GM06990 (cell line): ENCODE results near the gene PSAP.

ENCODE experiments used
- DNase-seq: peaks from one replicate; pipeline ENCODE4 v3.0.0-alpha.2; 2011; ENCODE audit not compliant: insufficient read length; ENCODE audit errors: extremely low read depth
- H3K27me3 ChIP-seq: replicated peaks from 2 replicates; pipeline ENCODE4 v1.6.0; 2011; ENCODE audit warnings: low read length; ENCODE audit not compliant: control insufficient read depth, insufficient read depth
- H3K36me3 ChIP-seq: 2 replicates; pipeline ENCODE4 v1.5.1; 2011; ENCODE audit warnings: low read length; ENCODE audit not compliant: control insufficient read depth, insufficient read depth
- H3K4me3 ChIP-seq: replicated peaks from 2 replicates; pipeline ENCODE4 v1.5.1; 2011; ENCODE audit warnings: low read depth, mild to moderate bottlenecking, control low read depth, low read length
- TF ChIP-seq, protein P1 (sequence below): IDR thresholded peaks from 2 replicates; pipeline ENCODE4 v1.5.1; 2011; ENCODE audit warnings: low read length, control low read depth, mild to moderate bottlenecking, inconsistent platforms; ENCODE audit not compliant: insufficient read depth, poor library complexity, severe bottlenecking

PSAP gene

DNA sequence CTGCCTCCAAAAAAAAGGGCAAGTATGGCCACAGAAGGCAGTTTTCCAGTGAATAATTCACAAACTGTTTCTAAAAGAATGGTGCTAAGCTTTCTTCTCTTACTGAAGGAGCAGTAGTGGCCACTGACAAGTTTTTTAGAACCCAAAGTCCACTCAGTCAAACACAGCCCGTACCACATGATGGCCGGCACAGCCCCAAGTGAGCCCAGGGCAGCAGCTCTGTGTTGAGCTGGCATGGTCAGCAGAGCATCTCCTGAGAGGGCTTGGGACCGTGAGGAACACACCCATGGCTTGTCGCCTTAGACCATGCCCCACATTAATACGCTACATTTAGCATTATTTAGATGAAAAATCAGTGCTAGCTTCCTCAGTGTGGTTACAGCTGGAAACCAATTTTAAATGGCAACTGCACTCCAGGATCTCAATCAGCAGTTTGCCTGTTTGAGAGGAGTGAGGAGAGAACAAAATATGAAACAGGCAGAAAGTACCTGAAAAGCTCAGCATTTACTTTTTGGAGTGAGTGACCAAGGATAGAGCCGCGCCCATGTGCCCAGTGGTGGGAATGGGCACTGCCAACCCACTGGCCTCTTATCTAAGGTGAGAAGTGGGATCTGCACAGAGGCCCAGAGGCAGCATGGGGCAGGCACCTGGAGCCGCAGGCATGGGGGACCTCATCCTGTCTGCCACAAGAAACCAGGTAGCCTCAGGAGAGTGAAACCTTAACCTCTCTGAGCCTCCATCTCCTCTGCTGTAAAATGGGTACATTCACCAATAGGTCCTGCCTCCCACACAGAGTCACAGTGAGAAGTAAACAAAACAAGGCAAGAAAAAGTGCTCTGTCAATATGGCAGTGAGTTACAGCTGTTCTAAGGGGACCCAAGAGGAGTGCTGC lies 17.4 kb downstream of the PSAP start:
- TF ChIP-seq, protein P1, sequence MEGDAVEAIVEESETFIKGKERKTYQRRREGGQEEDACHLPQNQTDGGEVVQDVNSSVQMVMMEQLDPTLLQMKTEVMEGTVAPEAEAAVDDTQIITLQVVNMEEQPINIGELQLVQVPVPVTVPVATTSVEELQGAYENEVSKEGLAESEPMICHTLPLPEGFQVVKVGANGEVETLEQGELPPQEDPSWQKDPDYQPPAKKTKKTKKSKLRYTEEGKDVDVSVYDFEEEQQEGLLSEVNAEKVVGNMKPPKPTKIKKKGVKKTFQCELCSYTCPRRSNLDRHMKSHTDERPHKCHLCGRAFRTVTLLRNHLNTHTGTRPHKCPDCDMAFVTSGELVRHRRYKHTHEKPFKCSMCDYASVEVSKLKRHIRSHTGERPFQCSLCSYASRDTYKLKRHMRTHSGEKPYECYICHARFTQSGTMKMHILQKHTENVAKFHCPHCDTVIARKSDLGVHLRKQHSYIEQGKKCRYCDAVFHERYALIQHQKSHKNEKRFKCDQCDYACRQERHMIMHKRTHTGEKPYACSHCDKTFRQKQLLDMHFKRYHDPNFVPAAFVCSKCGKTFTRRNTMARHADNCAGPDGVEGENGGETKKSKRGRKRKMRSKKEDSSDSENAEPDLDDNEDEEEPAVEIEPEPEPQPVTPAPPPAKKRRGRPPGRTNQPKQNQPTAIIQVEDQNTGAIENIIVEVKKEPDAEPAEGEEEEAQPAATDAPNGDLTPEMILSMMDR: no peak
- no peak overlapping the region for H3K4me3 ChIP-seq
- DNase-seq: no peak
- H3K27me3 ChIP-seq: no peaks in the 10 kb centered on the region
- H3K36me3 ChIP-seq: peaks cover 20% of the 10 kb centered on the region

DNA sequence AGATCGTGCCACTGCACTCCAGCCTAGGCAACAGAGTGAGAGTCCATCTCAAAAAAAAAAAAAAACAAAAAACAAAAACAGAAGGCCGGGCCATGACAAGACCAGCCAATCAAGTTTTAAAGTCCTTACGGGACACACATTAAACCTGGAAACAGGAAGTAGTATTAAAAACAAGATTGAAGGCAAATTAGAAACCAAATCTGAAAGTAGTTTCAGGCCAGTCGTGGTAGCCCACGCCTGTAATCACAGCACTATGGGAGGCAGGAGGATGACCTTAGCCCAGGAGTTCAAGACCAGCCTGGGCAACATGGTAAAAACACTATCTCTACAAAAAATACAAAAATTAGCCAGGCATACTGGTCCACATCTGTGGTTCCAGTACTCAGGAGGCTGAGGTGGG lies 18.1 kb downstream of the PSAP start:
- no peak overlapping the region for H3K4me3 ChIP-seq
- no peak for DNase-seq
- TF ChIP-seq, protein P1: no peak
- H3K27me3 ChIP-seq: no peaks in the 10 kb centered on the region
- peaks cover 23% of the 10 kb centered on the region for H3K36me3 ChIP-seq

DNA sequence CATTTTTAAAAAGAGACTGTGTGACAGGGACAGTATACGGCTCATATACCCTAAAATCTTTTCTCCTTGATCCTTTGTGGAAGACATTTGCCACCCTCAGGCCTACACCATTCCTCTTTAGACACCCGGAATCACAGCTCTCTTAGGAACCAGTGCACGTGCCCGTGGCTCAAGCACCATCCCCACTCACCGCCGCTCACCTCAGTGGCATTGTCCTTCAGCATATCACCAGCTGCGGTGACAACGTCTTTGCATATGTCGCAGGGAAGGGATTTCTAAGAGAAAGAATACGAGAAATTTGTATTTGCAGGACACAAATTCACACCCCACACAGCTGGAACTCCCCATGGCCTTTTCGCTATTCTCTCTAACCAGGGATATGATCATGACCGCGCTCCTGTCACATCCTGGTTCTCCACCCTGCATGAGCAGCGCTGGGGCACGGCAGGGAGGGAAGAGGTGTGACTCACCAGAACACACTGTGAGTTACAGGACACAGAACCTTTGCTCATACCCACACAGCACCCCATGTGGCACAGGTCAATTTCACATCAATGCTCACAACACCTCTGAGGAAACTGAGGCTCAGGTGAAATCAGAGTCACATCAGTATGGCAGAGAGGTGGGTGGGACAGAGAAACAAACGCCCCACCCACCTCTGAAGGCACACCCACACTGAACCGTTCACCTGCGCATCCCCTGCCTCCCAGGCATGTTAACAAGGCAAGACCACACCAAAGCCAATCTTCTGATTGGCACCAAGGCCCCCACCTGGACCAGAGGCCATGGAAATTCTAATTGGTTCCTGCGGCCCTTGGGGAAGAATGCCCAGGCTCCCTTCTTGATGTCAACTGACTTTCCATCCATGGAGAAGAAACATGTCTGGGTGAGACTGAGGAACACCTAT lies 19.2 kb downstream of the PSAP start:
- no peak for DNase-seq
- H3K36me3 ChIP-seq: peaks cover 26% of the 10 kb centered on the region
- TF ChIP-seq, protein P1: no peak
- H3K4me3 ChIP-seq: no peak overlapping the region
- H3K27me3 ChIP-seq: no peaks in the 10 kb centered on the region

DNA sequence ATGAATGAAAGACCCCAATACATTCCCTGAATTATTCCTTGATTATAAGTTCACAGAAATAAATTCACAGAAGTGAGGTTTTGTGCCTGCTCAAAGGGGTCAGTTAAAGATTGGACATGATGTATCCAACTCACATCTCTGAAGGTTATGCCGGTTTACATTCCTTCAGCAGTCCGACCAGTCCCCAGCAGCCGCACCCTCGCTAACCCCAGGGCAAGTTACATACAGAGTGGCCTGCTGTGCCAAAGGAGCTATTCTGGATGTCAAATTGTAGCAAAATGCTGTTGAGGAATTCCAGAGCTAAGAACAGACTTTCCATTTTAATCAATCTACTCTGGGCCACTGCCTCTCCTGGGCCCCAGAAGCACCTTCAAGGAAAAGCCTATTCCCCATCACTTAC lies 20.3 kb downstream of the PSAP start:
- peaks cover 29% of the 10 kb centered on the region for H3K36me3 ChIP-seq

DNA sequence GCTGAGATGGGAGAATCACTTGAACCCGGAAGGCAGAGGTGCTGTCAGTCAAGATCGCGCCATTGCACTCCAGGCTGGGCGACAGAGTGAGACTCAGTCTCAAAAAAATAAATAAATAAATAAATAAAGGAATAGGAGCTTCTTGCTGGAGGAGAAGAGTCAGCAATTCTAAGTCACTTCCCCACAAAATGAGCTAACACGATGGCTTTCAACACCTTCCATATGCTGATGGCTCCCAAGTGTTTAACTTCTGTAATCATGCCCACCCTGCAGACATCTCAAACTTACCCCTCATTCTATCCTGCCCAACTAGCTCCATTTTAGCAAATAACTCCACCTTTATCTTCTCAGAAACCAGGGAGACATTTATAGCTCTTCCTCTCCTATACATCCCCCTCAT lies 21.2 kb downstream of the PSAP start:
- TF ChIP-seq, protein P1: no peak
- no peak for DNase-seq
- Histone ChIP-seq H3K36me3 (peaks cover 36% of the 10 kb centered on the region), H3K4me3 (no peak overlapping the region), H3K27me3 (no peaks in the 10 kb centered on the region)

More for the DNA sequence above, 20.3 kb downstream of the PSAP start:
- TF ChIP-seq, protein P1: no peak
- Histone ChIP-seq H3K4me3 (no peak overlapping the region), H3K27me3 (no peaks in the 10 kb centered on the region)
- no peak for DNase-seq
